Activated CD4-positive, alpha-beta T cell treated with anti-CD3 and anti-CD28 coated beads, Interleukin-2, Interleukin-6, amounts not matched to agents 100 ng/mL and 50 ng/mL, durations not matched to agents 16 hours and 8 hours (primary cell): Measurements from ENCODE around the gene SPON2.

Experiments
- DNase-seq: peaks from one replicate; pipeline ENCODE4 v3.0.0-alpha.2; 2020

The SPON2 gene

GRCh38 chr4:1208266-1208961 lies 36.0 kb upstream of the SPON2 start:
- DNase-seq, result no peak

- DNase-seq, result no peak
These were observed 35.4 kb upstream of the SPON2 start for GRCh38 chr4:1207603-1208265.

GRCh38 chr4:1207157-1207470 lies 34.7 kb upstream of the SPON2 start:
- no peak for DNase-seq

GRCh38 chr4:1206299-1207156 lies 34.1 kb upstream of the SPON2 start:
- no peak for DNase-seq

GRCh38 chr4:1205586-1206298 lies 33.4 kb upstream of the SPON2 start:
- DNase-seq, result no peak

- no peak for DNase-seq
These were observed 32.6 kb upstream of the SPON2 start for GRCh38 chr4:1204828-1205585.

GRCh38 chr4:1204286-1204827 lies 32.0 kb upstream of the SPON2 start:
- no peak for DNase-seq

- no peak for DNase-seq
These were observed 30.7 kb upstream of the SPON2 start for GRCh38 chr4:1203026-1203616.

GRCh38 chr4:1202526-1203011 lies 30.2 kb upstream of the SPON2 start:
- no peak for DNase-seq

- DNase-seq, result peak; percentile 93
These were observed 29.6 kb upstream of the SPON2 start for GRCh38 chr4:1201851-1202525.

- DNase-seq, result peak; percentile 37
These were observed 28.1 kb upstream of the SPON2 start for GRCh38 chr4:1200425-1201035.

- DNase-seq, result no peak
These were observed 27.4 kb upstream of the SPON2 start for GRCh38 chr4:1199556-1200331.

- DNase-seq, result no peak
These were observed 25.9 kb upstream of the SPON2 start for GRCh38 chr4:1198098-1198844.

- DNase-seq, result no peak
These were observed 24.2 kb upstream of the SPON2 start for GRCh38 chr4:1196421-1197183.

GRCh38 chr4:1195891-1196401 lies 23.6 kb upstream of the SPON2 start:
- DNase-seq, result no peak

GRCh38 chr4:1195109-1195671 lies 22.8 kb upstream of the SPON2 start:
- no peak for DNase-seq
